ENCODE measurements around the gene PPP2R2B.
A peak's percentile ranks its signal among the peaks of the same experiment; 100 is the strongest.

Gene PPP2R2B

DNA sequence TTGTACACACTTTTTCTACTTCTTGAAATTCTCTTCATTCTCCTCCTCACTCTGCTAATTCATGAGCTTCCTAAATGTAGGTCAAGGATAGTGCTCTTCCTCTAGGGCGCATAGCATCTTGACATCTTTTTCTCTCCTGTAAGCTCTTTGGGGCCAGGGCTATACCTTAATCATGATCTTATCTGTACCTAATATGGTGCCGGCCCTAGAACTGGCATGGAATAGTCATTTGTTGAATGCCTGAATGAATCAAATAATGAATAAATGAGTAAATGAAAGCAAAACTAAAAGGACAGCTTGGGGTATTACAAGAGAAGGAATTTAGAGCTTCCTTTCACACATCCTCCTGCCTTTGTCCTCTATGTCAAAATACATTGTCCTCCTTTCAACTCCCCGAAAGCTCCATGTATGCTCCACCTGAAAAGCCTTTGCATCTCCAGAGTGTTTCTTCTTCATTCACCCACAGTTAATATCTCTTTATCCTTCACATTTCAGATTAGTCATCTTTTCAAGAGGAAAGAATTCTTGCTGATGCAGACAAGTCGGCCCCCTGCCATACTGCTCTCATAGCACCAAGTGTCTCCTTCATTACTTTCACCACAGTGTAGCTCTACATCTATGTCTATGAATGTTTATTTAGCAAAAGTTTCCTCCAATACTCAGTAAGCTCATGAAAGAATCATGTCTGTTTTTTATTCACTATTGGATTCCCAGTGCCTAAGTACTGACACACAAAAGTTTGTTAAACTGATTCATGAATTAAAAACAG, 16.4 kb upstream of the PPP2R2B start:
- no peak for DNase-seq (ENCODE audit: low read depth)
- no peak overlapping the region for H3K4me3 ChIP-seq (replicated peaks; ENCODE audit: low read depth, low read length)
- TF ChIP-seq, protein P1, sequence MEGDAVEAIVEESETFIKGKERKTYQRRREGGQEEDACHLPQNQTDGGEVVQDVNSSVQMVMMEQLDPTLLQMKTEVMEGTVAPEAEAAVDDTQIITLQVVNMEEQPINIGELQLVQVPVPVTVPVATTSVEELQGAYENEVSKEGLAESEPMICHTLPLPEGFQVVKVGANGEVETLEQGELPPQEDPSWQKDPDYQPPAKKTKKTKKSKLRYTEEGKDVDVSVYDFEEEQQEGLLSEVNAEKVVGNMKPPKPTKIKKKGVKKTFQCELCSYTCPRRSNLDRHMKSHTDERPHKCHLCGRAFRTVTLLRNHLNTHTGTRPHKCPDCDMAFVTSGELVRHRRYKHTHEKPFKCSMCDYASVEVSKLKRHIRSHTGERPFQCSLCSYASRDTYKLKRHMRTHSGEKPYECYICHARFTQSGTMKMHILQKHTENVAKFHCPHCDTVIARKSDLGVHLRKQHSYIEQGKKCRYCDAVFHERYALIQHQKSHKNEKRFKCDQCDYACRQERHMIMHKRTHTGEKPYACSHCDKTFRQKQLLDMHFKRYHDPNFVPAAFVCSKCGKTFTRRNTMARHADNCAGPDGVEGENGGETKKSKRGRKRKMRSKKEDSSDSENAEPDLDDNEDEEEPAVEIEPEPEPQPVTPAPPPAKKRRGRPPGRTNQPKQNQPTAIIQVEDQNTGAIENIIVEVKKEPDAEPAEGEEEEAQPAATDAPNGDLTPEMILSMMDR (IDR thresholded peaks at IDR 0.05; ENCODE audit: low read length, missing control alignments), result no peak

DNA sequence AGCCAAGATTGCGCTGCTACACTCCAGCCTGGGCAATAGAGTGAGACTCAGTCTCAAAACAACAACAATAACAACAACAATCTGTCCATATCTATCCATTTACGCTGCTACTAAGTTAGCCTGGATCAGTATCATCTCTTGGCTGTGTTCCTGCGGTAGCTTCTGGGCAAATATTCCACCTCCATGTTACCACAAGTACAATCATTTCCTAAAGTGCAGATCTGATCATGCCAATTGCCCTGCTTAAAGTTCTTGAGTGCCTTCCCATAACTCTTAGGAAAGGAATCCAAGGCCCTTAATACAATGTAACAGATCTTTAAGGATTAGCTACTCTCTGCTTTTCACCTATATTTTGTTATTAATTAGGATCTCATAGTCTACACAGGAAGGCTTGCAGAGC, 15.4 kb upstream of the PPP2R2B start:
- TF ChIP-seq, protein P1 (IDR thresholded peaks at IDR 0.05; ENCODE audit: low read length, missing control alignments), result no peak
- no peak for DNase-seq (ENCODE audit: low read depth)
- H3K4me3 ChIP-seq (replicated peaks; ENCODE audit: low read depth, low read length), result no peak overlapping the region

DNA sequence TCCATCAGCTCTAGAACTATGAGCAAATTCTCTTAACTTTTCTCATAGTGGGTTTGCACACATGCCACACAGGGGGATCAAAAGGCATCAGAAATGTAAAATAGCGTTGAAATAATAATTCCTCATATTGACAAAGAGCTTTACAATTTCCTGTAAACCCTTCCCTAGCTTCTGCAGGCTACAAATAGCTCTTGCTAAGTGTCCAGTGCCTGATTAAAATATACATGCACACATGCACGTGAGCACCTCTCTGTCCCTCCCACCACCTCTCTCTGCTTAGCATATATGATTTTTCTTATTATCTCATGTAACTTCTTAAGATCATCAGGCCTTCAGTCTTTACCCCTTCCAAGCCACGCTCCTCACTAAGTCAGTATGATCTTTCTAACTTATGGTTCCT, 13.7 kb upstream of the PPP2R2B start:
- TF ChIP-seq, protein P1 (IDR thresholded peaks at IDR 0.05; ENCODE audit: low read length, missing control alignments), result no peak
- no peak overlapping the region for H3K4me3 ChIP-seq (replicated peaks; ENCODE audit: low read depth, low read length)

DNA sequence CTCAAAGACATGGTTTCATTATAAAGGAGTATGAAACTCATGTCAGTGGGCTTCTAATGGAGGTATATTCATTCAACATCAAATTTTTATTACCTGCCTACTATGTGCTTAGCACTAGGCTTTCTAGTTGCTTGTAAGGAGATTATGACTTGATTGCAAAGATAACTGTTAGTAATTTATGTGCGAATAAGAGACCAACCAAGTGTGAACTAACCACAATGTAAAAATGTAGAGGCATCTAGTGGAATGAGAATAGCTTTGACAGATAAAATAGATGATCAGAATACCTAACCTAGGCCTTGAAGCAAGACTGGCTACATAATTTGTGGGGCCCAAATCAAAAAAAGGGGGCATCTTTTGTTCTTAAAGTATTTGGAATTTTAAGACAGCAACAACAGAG, 13.0 kb upstream of the PPP2R2B start:
- TF ChIP-seq, protein P1 (IDR thresholded peaks at IDR 0.05; ENCODE audit: low read length, missing control alignments), result no peak

More for the DNA sequence above, 13.7 kb upstream of the PPP2R2B start:
- no peak for DNase-seq (ENCODE audit: low read depth)

DNA sequence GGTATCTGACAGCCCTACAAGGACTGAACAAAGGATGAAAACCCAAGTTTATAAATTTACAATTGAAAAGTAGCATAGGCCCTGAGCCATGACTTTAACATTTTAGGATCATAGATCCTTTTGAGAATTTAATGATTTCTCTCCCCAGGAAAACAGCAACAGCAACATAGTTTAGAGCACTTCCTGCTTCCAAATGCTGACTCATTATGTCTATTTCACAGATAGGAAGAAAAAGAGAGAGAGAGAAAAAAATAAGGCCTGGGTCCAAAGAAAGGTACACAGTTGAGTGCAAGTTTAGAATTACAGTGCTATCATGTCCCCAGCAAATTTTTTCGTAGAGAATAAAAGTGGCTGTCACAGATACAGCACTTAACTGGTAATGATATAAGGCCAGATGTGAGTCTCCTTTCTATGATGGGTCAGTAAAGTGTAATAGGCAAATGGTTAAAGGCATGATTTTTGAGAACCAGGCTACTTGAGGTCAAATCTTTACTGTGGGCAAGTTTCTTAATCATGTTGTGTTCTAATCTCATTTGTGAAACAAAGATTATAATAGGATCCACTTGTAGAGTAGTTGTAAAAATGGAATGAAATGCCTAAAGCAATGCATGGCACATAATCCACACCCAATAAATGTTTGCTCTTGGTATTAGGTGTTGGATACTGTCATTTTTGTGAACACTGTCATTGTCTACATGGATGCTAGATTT, 12.3 kb upstream of the PPP2R2B start:
- DNase-seq (ENCODE audit: low read depth), result peak; percentile 23
- TF ChIP-seq, protein P1 (IDR thresholded peaks at IDR 0.05; ENCODE audit: low read length, missing control alignments), result no peak

More for the DNA sequence above, 13.0 kb upstream of the PPP2R2B start:
- no peak overlapping the region for H3K4me3 ChIP-seq (replicated peaks; ENCODE audit: low read depth, low read length)
- no peak for DNase-seq (ENCODE audit: low read depth)

DNA sequence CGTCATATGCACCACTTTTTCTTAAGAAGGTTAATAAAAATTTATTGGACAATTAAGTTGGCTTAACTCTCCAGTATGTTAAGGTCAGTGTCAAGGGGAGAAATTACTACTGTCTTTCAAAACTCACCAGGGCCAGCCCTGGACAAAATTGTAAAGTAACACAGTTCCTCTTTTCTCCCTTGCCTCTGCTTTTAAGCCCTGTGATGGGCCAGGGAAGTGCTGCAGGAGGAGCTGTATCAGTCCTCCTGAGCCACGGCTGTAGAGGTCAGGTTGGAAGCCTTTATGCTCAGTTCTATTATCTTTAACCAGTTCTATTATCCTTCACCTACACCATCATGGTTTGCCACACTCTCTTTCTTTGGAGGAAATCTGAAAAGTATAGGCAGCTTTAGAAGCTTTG, 11.5 kb upstream of the PPP2R2B start:
- no peak overlapping the region for H3K4me3 ChIP-seq (replicated peaks; ENCODE audit: low read depth, low read length)
- DNase-seq (ENCODE audit: low read depth), result no peak
- TF ChIP-seq, protein P1 (IDR thresholded peaks at IDR 0.05; ENCODE audit: low read length, missing control alignments), result no peak

More for the DNA sequence above, 12.3 kb upstream of the PPP2R2B start:
- H3K4me3 ChIP-seq (replicated peaks; ENCODE audit: low read depth, low read length), result no peak overlapping the region

All from fibroblast of pulmonary artery (primary cell).